ENCODE measurements around the gene SCGB3A2. TPM values are rescaled to one million over a fixed set of nuclear protein-coding genes. Genes with fewer than 3 reads are reported as not detected.
"Not testable (repeated sequence)": the region's sequence is repeated elsewhere in the genome, so short reads cannot be mapped to it uniquely, and the experiment has no call there.

The SCGB3A2 gene
- polyA plus RNA-seq, 4 donors: 0.28 to 0.36 TPM; not detected in 2

GRCh38 chr5:147860641-147861025 is 17.9 kb upstream of the SCGB3A2 start:
- no peak for DNase-seq (ENCODE audit: low read depth in 4 of 4, low spot score in 2 of 4)

DNA sequence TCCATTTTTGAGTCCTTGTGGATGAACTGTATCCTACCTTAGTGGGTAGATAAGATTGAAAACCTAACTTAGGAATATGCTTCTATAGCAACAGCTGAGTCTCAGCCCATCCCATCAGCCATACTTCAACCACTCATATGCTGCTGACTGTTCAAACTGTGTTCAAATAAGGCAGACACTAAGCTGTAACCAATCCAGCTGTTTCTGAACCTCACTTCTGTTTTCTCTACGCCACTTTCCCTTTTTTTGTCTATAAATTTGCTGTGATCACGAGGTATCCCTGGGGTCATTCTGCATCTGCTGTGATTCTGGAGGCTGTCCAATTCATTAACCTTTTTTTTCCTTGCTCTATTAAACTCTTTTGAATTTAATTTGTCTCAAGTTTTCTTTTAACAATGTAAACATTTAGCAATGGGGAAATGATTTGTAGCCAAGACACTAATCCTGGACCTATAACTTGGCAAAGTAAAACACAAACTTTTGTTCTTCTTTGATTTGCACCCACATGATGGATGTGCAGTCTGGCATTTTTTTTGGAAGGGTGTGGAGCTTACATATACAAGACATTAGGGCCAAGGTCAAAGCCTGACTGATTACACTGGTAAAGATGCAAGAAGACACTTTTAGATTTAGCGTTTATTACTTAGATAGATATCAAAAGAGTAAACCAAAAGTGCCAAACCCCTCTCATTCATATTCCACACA is 14.9 kb upstream of the SCGB3A2 start:
- DNase-seq (ENCODE audit: low read depth in 4 of 4, low spot score in 2 of 4): no peak

- no peak for DNase-seq (ENCODE audit: low read depth in 4 of 4, low spot score in 2 of 4)
Observed at GRCh38 chr5:147869112-147869511, 9.4 kb upstream of the SCGB3A2 start.

DNA sequence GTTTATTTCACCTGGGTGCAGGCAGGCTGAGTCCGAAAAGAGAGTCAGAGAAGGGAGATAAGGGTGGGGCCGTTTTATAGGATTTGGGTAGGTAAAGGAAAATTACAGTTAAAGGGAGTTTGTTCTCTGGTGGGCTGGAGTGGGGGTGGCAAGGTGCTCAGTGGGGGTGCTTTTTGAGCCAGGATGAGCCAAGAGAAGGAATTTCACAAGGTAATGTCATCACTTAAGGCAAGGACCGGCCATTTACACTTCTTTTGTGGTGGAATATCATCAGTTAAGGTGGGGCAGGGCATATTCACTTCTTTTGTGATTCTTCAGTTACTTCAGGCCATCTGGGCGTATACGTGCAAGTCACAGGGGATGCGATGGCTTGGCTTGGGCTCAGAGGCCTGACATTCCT is 8.6 kb upstream of the SCGB3A2 start:
- DNase-seq (ENCODE audit: low read depth in 4 of 4, low spot score in 2 of 4): not testable (repeated sequence)

GRCh38 chr5:147871980-147872549 is 6.4 kb upstream of the SCGB3A2 start:
- DNase-seq (ENCODE audit: low read depth in 4 of 4, low spot score in 2 of 4): not testable (repeated sequence)

GRCh38 chr5:147872744-147873435 is 5.6 kb upstream of the SCGB3A2 start:
- not testable (repeated sequence) for DNase-seq (ENCODE audit: low read depth in 4 of 4, low spot score in 2 of 4)

DNA sequence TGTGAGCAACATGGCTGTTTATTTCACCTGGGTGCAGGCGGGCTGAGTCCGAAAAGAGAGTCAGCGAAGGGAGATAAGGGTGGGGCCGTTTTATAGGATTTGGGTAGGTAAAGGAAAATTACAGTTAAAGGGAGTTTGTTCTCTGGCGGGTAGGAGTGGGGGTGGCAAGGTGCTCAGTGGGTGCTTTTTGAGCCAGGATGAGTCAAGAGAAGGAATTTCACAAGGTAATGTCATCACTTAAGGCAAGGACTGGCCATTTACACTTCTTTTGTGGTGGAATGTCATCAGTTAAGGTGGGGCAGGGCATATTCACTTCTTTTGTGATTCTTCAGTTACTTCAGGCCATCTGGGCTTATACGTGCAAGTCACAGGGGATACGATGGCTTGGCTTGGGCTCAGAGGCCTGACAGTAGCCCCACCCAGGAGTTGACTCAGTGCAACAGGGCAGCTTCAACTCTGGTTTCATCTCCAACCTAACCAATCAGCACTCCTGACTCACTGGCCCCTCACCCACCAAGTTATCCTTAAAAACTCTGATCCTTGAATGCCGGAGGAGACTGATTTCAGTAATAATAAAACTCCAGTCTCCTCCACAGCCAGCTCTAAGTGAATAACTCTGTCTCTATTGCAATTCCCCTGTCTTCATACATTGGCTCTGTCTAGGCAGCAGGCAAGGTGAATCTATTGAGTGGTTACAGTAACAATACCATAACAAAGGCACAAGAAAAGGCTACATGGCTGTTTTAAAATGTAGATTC is 4.2 kb upstream of the SCGB3A2 start:
- not testable (repeated sequence) for DNase-seq (ENCODE audit: low read depth in 4 of 4, low spot score in 2 of 4)

GRCh38 chr5:147874910-147875367 is 3.6 kb upstream of the SCGB3A2 start:
- DNase-seq (ENCODE audit: low read depth in 4 of 4, low spot score in 2 of 4): no peak

- DNase-seq (ENCODE audit: low read depth in 4 of 4, low spot score in 2 of 4): no peak
Observed at GRCh38 chr5:147876141-147876540, 2.4 kb upstream of the SCGB3A2 start.

DNA sequence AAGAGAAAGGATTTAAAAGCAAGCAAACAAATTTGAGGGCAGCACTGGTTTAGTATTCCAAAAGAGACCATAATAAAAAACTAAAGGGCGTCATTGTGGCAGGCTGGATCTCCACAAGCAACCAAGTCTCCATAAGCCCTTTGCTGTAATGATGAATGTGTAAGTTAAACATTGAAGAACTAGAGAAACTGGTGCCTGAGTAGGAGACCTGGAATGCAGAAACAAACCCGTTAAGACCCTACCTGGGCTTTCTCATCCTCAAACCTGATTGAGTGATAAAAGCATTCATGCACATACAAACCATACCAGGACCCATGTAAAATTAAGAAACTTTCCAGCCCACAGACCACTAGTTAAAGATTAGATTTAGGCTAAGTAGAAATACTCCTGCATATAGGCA is 1.9 kb upstream of the SCGB3A2 start:
- DNase-seq (ENCODE audit: low read depth in 4 of 4, low spot score in 2 of 4): no peak

GRCh38 chr5:147879784-147880183 is 1.3 kb downstream of the SCGB3A2 start:
- DNase-seq (ENCODE audit: low read depth in 4 of 4, low spot score in 2 of 4): no peak

GRCh38 chr5:147880487-147880886 is 2.0 kb downstream of the SCGB3A2 start:
- no peak for DNase-seq (ENCODE audit: low read depth in 4 of 4, low spot score in 2 of 4)

DNA sequence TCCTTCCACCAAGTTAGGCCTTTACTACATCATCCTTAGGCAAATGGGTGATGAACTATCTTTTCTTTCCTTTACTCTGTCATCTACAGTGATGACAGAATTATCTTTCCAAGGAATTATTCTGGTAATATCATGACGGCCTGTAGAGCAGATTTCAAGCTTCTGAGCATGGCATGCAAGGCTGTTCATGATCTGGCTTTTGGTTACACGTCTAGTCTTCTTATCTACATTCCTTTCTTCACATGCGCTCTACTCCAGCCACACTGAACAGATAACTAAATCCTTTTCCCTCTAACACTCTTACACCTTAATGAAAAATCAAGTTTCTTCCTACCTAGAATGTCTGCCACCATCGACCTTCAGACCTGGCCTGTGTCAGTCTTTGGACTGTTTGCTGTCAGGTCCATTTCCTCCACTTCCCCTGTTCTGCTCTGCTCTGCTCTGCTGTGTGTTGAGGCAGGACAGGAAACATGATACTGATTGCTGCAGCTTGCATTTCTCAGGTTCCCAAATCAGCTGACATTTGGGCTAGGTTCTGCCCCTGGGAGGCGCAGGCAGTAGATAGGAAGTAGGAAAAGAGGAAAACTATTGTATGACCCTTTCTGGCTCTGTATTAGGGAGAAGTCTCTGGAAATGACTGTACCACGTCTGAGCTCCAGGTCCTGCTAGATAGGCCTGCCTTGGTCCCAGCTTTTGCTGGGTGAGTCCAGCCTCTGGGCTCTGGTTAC is 4.2 kb downstream of the SCGB3A2 start:
- no peak for DNase-seq (ENCODE audit: low read depth in 4 of 4, low spot score in 2 of 4)

DNA sequence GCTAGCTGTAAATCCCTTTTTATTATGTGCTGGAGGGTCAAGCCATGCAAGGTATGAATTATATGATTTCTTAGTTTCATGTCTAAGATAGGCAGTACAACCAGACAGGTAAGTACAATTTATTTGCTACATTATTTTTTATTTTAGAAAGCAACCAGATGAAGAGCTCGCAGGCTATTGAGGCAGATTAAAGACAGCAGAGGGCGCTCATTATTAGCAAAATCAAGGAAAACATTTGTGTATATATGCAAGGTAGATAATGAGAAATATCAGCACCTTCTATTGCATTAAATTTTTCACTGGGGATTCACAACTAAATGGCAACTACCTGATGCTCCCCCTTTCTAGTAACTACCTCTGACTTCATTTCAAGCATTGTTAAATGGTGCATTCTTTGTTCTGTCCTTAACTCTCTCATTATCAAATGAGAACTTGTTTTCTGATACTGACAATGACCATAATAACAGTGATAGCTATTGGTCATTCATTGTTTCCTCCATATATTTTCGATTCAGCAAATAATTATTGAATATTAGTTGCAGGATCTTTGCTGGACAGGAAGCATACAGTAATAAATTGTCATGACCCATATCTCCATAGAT is 8.6 kb downstream of the SCGB3A2 start:
- no peak for DNase-seq (ENCODE audit: low read depth in 4 of 4, low spot score in 2 of 4)

- no peak for DNase-seq (ENCODE audit: low read depth in 4 of 4, low spot score in 2 of 4)
Observed at GRCh38 chr5:147887930-147888329, 9.4 kb downstream of the SCGB3A2 start.

DNA sequence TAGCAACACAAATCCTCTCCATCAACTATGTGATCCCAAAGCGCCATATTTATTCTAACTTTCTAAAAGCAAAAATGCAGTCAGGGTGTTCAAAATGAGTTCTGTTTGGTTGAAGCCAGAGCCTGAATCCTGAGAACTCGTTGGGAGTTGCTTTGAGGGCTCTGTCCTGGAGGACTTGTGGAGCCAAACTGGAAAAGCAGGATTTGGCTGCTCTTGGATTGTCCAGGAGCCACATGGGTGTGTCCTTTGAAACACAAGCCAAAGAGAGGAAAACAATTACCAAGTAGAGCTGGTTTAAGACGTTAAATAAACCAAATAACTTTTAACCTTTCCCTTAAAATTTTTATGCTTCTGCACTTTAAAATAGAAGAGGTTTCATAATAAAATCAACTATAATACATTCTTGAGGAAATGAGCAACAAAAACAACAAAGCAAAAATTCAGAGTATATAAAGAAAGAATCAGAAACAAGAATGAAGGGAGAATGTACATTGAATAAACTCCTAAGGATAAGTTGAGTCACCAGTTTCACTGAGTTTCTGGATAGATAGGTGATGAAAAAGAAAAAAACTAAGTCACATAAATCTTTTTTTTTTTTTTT is 14.3 kb downstream of the SCGB3A2 start:
- DNase-seq (ENCODE audit: low read depth in 4 of 4, low spot score in 2 of 4): no peak

DNA sequence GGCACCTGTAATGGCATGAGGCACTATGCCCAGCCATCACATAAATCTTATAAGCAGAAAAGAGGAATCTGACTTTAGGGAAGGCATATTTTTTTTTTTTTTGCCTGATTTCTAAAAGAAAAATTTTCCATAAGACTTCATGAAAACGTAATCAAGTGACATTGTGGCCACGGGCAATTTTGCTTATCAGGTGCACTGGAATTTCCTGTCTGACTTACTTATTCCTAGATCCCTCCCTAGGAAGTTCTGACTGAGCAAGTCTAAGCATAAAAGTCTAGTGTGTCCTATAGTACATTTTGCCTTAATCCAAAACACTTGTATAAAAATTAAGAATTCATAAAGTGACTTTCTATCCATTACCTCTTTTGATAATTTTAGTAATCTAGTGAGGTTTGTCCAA is 15.3 kb downstream of the SCGB3A2 start:
- no peak for DNase-seq (ENCODE audit: low read depth in 4 of 4, low spot score in 2 of 4)

DNA sequence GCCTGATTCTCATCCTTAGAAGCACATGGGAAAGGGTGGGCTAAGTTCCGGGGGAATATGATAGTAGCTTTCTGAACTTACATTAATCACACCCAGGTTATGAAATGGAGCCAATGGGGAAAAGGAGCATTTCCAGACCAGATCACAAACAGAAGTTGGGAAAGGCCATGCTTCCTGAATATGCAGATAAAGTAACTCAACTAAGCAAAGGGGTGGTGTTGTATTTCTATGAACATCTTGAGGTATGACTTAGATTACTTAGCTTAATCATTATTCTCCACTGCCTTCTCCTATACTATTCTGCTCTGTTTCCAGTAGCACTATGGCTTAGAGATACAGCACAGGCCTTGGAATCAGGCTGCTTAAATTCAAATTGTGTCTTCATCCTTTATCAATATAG is 17.4 kb downstream of the SCGB3A2 start:
- DNase-seq (ENCODE audit: low read depth in 4 of 4, low spot score in 2 of 4): no peak

- no peak for DNase-seq (ENCODE audit: low read depth in 4 of 4, low spot score in 2 of 4)
Observed at GRCh38 chr5:147898875-147899401, 20.4 kb downstream of the SCGB3A2 start.

All from left renal cortex interstitium (tissue), 4 donors.